Mucosa of descending colon (tissue), 3 donors: ENCODE results near the gene DAPP1. TPM values are rescaled to one million over a fixed set of nuclear protein-coding genes. Genes with fewer than 3 reads are reported as not detected.
A peak's percentile ranks its signal among the peaks of the same experiment; 100 is the strongest.

ENCODE experiments used
- ATAC-seq: fragments of 200-7000 bp; cut with Tn5 transposase; one replicate; pipeline ENCODE4 v1.9.1; 2020; ENCODE audit warnings: mild to moderate bottlenecking, moderate library complexity
- DNase-seq, 3 donors: peaks; one replicate each; pipeline ENCODE4 v3.0.0-alpha.2; 2020
- H3K36me3 ChIP-seq: fragments of 200-600 bp; one replicate; pipeline ENCODE4 v1.8.0; 2021; ENCODE audit warnings: low read depth, mild to moderate bottlenecking
- H3K4me1 ChIP-seq: fragments of 200-600 bp; one replicate; pipeline ENCODE4 v1.8.0; 2021; ENCODE audit warnings: low read depth, mild to moderate bottlenecking
- H3K4me3 ChIP-seq: fragments of 200-600 bp; one replicate; pipeline ENCODE4 v1.8.0; 2021; ENCODE audit warnings: mild to moderate bottlenecking
- H3K9me3 ChIP-seq: fragments of 200-600 bp; one replicate; pipeline ENCODE4 v1.8.0; 2021; ENCODE audit warnings: mild to moderate bottlenecking
- CTCF ChIP-seq: fragments of 200-600 bp; IDR thresholded peaks from one replicate; pipeline ENCODE4 v1.8.0; 2022; ENCODE audit warnings: antibody characterized with exemption, mild to moderate bottlenecking
- intact Hi-C, 2 donors: fragments of 100-400 bp; cut with DNase I in 1 of 2; cut with micrococcal nuclease in 1 of 2; formaldehyde crosslinking; loops; one replicate each; pipeline versions ENCODE4 v1.11.0 to v1.11.1; 2022; cut with DNase I, micrococcal nuclease
- total RNA-seq, 3 donors: library from RNA; stranded (reverse); fragmentation: NEBNext Ultra II Directional in 2 of 3; extraction: Animal tissue kit (Norgen Biotek cat#: 25700) in 2 of 3; gene quantifications; one replicate each; pipeline versions ENCODE4 v1.2.1 to v1.2.4, GENCODE V29; 2021 to 2023
- donor health status: DM: no; HTN: no; CAD: no; lungs with moderate emphysema.
- donor health status: DM: no; HTN: no; CAD: no.
- donor health status: DM: no; HTN: yes; CAD: no.

The DAPP1 gene
- total RNA-seq, 3 donors from 2014 or later = 1.3 to 4.6 (median 1.7) TPM

- Histone ChIP-seq H3K4me3 (no peak overlapping the region), H3K36me3 (no peaks in the 10 kb centered on the region), H3K9me3 (no peaks in the 10 kb centered on the region), H3K4me1 (no peaks in the 10 kb centered on the region)
- intact Hi-C loops = no loop called here
- DNase-seq = no peak
- no peak for ATAC-seq
- no peak for TF ChIP-seq CTCF
Measured at GRCh38 chr4:99846891-99847290, 30.3 kb downstream of the DAPP1 start.

GRCh38 chr4:99847362-99847976 lies 30.8 kb downstream of the DAPP1 start:
- intact Hi-C loops = no loop called here
- Histone ChIP-seq H3K4me3 (no peak overlapping the region), H3K9me3 (no peaks in the 10 kb centered on the region), H3K36me3 (no peaks in the 10 kb centered on the region), H3K4me1 (no peaks in the 10 kb centered on the region)
- no peak for TF ChIP-seq CTCF
- DNase-seq (peak in 1 of 3 donors; percentile 13), ATAC-seq (peak; percentile 63)

GRCh38 chr4:99848591-99849001 lies 32.0 kb downstream of the DAPP1 start:
- no peak for ATAC-seq

GRCh38 chr4:99852199-99852749 lies 35.6 kb downstream of the DAPP1 start:
- intact Hi-C loops = no loop called here
- no peaks in the 10 kb centered on the region for H3K4me1 ChIP-seq

More at GRCh38 chr4:99848591-99849001, 32.0 kb downstream of the DAPP1 start:
- intact Hi-C loops = no loop called here
- Histone ChIP-seq H3K4me3 (no peak overlapping the region), H3K9me3 (no peaks in the 10 kb centered on the region), H3K36me3 (no peaks in the 10 kb centered on the region), H3K4me1 (no peaks in the 10 kb centered on the region)
- DNase-seq = no peak
- no peak for TF ChIP-seq CTCF

GRCh38 chr4:99853190-99853589 lies 36.6 kb downstream of the DAPP1 start:
- H3K36me3 ChIP-seq = no peaks in the 10 kb centered on the region
- TF ChIP-seq CTCF = no peak
- H3K4me3 ChIP-seq = no peak overlapping the region
- H3K4me1 ChIP-seq = no peaks in the 10 kb centered on the region
- H3K9me3 ChIP-seq = no peaks in the 10 kb centered on the region
- ATAC-seq (no peak), DNase-seq (no peak)
- intact Hi-C loops = no loop called here

More at GRCh38 chr4:99852199-99852749, 35.6 kb downstream of the DAPP1 start:
- no peak for ATAC-seq
- Histone ChIP-seq H3K36me3 (no peaks in the 10 kb centered on the region), H3K4me3 (no peak overlapping the region), H3K9me3 (no peaks in the 10 kb centered on the region)
- no peak for DNase-seq
- no peak for TF ChIP-seq CTCF
